Measurements from ENCODE around the gene ACTR3C. TPM values are rescaled to one million over a fixed set of nuclear protein-coding genes. Genes with fewer than 3 reads are reported as not detected.

The ACTR3C gene
- total and polyA plus RNA-seq, 2 experiments from 2014 or later = 1.5 to 2.4 TPM

DNA sequence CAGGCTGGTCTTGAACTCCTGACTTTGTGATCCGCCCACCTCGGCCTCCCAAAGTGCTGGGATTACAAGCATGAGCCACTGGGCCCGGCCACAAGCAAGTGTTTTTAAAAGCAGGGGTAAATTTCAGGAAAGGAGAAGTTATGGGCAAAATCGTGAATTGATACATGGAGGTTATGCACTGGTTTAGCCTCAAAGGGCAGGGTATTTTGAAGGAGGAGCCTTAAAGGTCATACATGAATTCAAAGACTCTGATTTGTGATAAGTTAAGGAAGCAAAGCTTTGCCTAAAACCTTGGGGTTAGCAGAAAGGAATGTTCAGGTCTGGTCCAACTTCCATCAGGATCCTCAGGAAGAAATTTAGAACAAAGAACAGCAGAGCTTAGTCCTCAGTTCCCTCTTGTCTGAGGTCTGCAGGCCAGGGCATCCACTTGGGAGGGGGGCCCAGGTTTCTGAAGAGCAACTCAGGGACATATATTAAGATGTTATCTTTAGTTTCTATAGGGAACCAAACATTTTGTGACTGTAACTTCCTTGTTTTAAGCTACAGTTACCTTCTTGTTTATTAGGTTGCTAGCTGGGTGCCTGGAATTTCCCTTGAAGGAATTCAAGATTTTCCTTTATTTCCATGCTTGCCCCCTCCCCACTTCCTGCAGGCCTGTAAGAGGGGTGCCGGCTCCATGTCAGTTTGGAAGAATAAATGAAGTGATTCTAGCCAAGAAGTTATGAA is 42.5 kb upstream of the ACTR3C start:
- no peak for DNase-seq (ENCODE audit: low read depth in 1 of 2, low spot score in 1 of 2)
- Histone ChIP-seq H3K27me3 (no peaks in the 10 kb centered on the region), H3K36me3 (peaks cover 4% of the 10 kb centered on the region), H3K9me3 (ENCODE audit: low read depth) (no peaks in the 10 kb centered on the region), H3K4me1 (ENCODE audit: low read depth) (peaks cover 54% of the 10 kb centered on the region), H3K4me3 (no peak overlapping the region), H3K27ac (no peak overlapping the region)
- TF ChIP-seq, protein P1, sequence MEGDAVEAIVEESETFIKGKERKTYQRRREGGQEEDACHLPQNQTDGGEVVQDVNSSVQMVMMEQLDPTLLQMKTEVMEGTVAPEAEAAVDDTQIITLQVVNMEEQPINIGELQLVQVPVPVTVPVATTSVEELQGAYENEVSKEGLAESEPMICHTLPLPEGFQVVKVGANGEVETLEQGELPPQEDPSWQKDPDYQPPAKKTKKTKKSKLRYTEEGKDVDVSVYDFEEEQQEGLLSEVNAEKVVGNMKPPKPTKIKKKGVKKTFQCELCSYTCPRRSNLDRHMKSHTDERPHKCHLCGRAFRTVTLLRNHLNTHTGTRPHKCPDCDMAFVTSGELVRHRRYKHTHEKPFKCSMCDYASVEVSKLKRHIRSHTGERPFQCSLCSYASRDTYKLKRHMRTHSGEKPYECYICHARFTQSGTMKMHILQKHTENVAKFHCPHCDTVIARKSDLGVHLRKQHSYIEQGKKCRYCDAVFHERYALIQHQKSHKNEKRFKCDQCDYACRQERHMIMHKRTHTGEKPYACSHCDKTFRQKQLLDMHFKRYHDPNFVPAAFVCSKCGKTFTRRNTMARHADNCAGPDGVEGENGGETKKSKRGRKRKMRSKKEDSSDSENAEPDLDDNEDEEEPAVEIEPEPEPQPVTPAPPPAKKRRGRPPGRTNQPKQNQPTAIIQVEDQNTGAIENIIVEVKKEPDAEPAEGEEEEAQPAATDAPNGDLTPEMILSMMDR (IDR thresholded peaks at IDR 0.05; ENCODE audit: low read depth, low read length) = no peak

GRCh38 chr7:150365194-150365593 is 41.8 kb upstream of the ACTR3C start:
- TF ChIP-seq, protein P1 (IDR thresholded peaks at IDR 0.05; ENCODE audit: low read depth, low read length) = no peak
- Histone ChIP-seq H3K4me3 (no peak overlapping the region), H3K4me1 (ENCODE audit: low read depth) (peaks cover 49% of the 10 kb centered on the region), H3K36me3 (no peaks in the 10 kb centered on the region), H3K9me3 (ENCODE audit: low read depth) (no peaks in the 10 kb centered on the region), H3K27ac (no peak overlapping the region), H3K27me3 (no peaks in the 10 kb centered on the region)
- DNase-seq (ENCODE audit: low read depth in 1 of 2, low spot score in 1 of 2) = no peak

- Histone ChIP-seq H3K4me1 (ENCODE audit: low read depth) (peaks cover 42% of the 10 kb centered on the region), H3K36me3 (no peaks in the 10 kb centered on the region), H3K4me3 (no peak overlapping the region), H3K27ac (peak overlapping the region; percentile 98), H3K9me3 (ENCODE audit: low read depth) (no peaks in the 10 kb centered on the region), H3K27me3 (no peaks in the 10 kb centered on the region)
- TF ChIP-seq, protein P1 (IDR thresholded peaks at IDR 0.05; ENCODE audit: low read depth, low read length) = no peak
- no peak for DNase-seq (ENCODE audit: low read depth in 1 of 2, low spot score in 1 of 2)
Observed at GRCh38 chr7:150363872-150364271, 40.5 kb upstream of the ACTR3C start.

GRCh38 chr7:150363370-150363769 is 40.0 kb upstream of the ACTR3C start:
- Histone ChIP-seq H3K27me3 (no peaks in the 10 kb centered on the region), H3K4me1 (ENCODE audit: low read depth) (peaks cover 42% of the 10 kb centered on the region), H3K9me3 (ENCODE audit: low read depth) (no peaks in the 10 kb centered on the region), H3K36me3 (no peaks in the 10 kb centered on the region), H3K4me3 (no peak overlapping the region), H3K27ac (peak overlapping the region; percentile 98)
- TF ChIP-seq, protein P1 (IDR thresholded peaks at IDR 0.05; ENCODE audit: low read depth, low read length) = no peak
- no peak for DNase-seq (ENCODE audit: low read depth in 1 of 2, low spot score in 1 of 2)

GRCh38 chr7:150361807-150362621 is 38.7 kb upstream of the ACTR3C start:
- TF ChIP-seq, protein P1 (IDR thresholded peaks at IDR 0.05; ENCODE audit: low read depth, low read length) = no peak
- Histone ChIP-seq H3K27ac (peak overlapping the region; percentile 98), H3K9me3 (ENCODE audit: low read depth) (no peaks in the 10 kb centered on the region), H3K27me3 (no peaks in the 10 kb centered on the region), H3K4me1 (ENCODE audit: low read depth) (peaks cover 34% of the 10 kb centered on the region), H3K36me3 (no peaks in the 10 kb centered on the region), H3K4me3 (no peak overlapping the region)
- peak in 1 of 2 donors; percentile 67 for DNase-seq (ENCODE audit: low read depth in 1 of 2, low spot score in 1 of 2)

Data from cardiac muscle cell (in vitro differentiated cells and primary cell).